Calu3 (cell line): Measurements from ENCODE around the gene UNKL. TPM values are rescaled to one million over a fixed set of nuclear protein-coding genes. Genes with fewer than 3 reads are reported as not detected.

Experiments
- BruUV-seq: library from RNA; stranded (reverse); fragments of 400-500 nt; replicated peaks from 2 replicates; lab custom pipeline; 2021; lab: Mats Ljungman, UMichigan
- CTCF ChIA-PET: fragments of 300-600 bp; sonication (Branson Sonifier 250); formaldehyde crosslinking; loops from one replicate; lab custom pipeline; 2022; ENCODE audit warnings: antibody characterized with exemption; lab: Charles Lee
- DNase-seq: peaks from one replicate; pipeline ENCODE4 v3.0.0; 2022
- H3K27ac Mint-ChIP-seq: one replicate; pipeline ENCODE4 v1.8.0; 2022; ENCODE audit warnings: mixed read lengths; ENCODE audit not compliant: unreplicated experiment
- H3K27me3 Mint-ChIP-seq: one replicate; pipeline ENCODE4 v1.8.0; 2022; ENCODE audit warnings: mixed read lengths; ENCODE audit not compliant: unreplicated experiment
- H3K36me3 Mint-ChIP-seq: one replicate; pipeline ENCODE4 v1.8.0; 2022; ENCODE audit warnings: mild to moderate bottlenecking, moderate library complexity, mixed read lengths; ENCODE audit not compliant: insufficient read depth, unreplicated experiment
- H3K4me1 Mint-ChIP-seq: one replicate; pipeline ENCODE4 v1.8.0; 2022; ENCODE audit warnings: mild to moderate bottlenecking, low read depth, mixed read lengths; ENCODE audit not compliant: unreplicated experiment
- H3K4me3 Mint-ChIP-seq: one replicate; pipeline ENCODE4 v1.8.0; 2022; ENCODE audit warnings: mild to moderate bottlenecking, low read depth, moderate library complexity, mixed read lengths; ENCODE audit not compliant: unreplicated experiment
- H3K9me3 Mint-ChIP-seq: one replicate; pipeline ENCODE4 v1.8.0; 2022; ENCODE audit warnings: low read depth, mixed read lengths; ENCODE audit not compliant: unreplicated experiment
- CTCF ChIP-seq: fragments of 200-600 bp; IDR thresholded peaks from one replicate; pipeline ENCODE4 v1.8.0; 2022; ENCODE audit warnings: antibody characterized with exemption; ENCODE audit not compliant: unreplicated experiment
- intact Hi-C: fragments of 100-400 bp; cut with micrococcal nuclease; formaldehyde crosslinking; loops from one replicate; pipeline ENCODE4 v1.10.0; 2022; ENCODE audit not compliant: unreplicated experiment
- total RNA-seq: library from RNA; stranded (reverse); gene quantifications from 2 replicates; pipeline ENCODE4 v1.2.3, GENCODE V29; 2022

Gene UNKL
- total RNA-seq, 1 experiment from 2014 or later: 35.5 TPM

- TF ChIP-seq CTCF: no peak
These were observed 88.1 kb downstream of the UNKL start for GRCh38 chr16:1326391-1326790.

GRCh38 chr16:1325673-1326371 lies 88.7 kb downstream of the UNKL start:
- intact Hi-C loops: no loop called here
- Mint-ChIP-seq H3K27ac (no peak overlapping the region), H3K27me3 (no peaks in the 10 kb centered on the region), H3K9me3 (no peaks in the 10 kb centered on the region), H3K36me3 (peaks cover 61% of the 10 kb centered on the region), H3K4me1 (no peaks in the 10 kb centered on the region), H3K4me3 (no peak overlapping the region)
- CTCF ChIA-PET: interaction anchor here (1.1 kb wide), 1 partner anchor 16 kb away, joined by 3 read pairs; the partner anchor contains the start of gene UBE2I
- no peak for DNase-seq
- no peak for TF ChIP-seq CTCF
- no TSS peak for BruUV-seq

More at GRCh38 chr16:1326391-1326790, 88.1 kb downstream of the UNKL start:
- Mint-ChIP-seq H3K4me3 (no peak overlapping the region), H3K36me3 (peaks cover 59% of the 10 kb centered on the region), H3K4me1 (peaks cover 3% of the 10 kb centered on the region), H3K9me3 (no peaks in the 10 kb centered on the region), H3K27me3 (no peaks in the 10 kb centered on the region), H3K27ac (no peak overlapping the region)
- BruUV-seq: no TSS peak
- CTCF ChIA-PET: interaction anchor here (1.1 kb wide), 1 partner anchor 17 kb away, joined by 3 read pairs; the partner anchor contains the start of gene UBE2I
- intact Hi-C loops: no loop called here
- no peak for DNase-seq

GRCh38 chr16:1325261-1325660 lies 89.2 kb downstream of the UNKL start:
- CTCF ChIA-PET: no interaction called here
- Mint-ChIP-seq H3K4me1 (no peaks in the 10 kb centered on the region), H3K36me3 (peaks cover 66% of the 10 kb centered on the region), H3K4me3 (no peak overlapping the region), H3K27me3 (no peaks in the 10 kb centered on the region), H3K27ac (no peak overlapping the region), H3K9me3 (no peaks in the 10 kb centered on the region)
- no peak for DNase-seq
- intact Hi-C loops: no loop called here
- TF ChIP-seq CTCF: no peak
- BruUV-seq: no TSS peak

GRCh38 chr16:1324286-1324826 lies 90.1 kb downstream of the UNKL start:
- Mint-ChIP-seq H3K27me3 (no peaks in the 10 kb centered on the region), H3K4me1 (no peaks in the 10 kb centered on the region), H3K36me3 (peaks cover 75% of the 10 kb centered on the region), H3K9me3 (no peaks in the 10 kb centered on the region), H3K4me3 (no peak overlapping the region), H3K27ac (no peak overlapping the region)
- intact Hi-C loops: no loop called here
- CTCF ChIA-PET: no interaction called here
- no peak for DNase-seq
- TF ChIP-seq CTCF: no peak
- no TSS peak for BruUV-seq
